PFSK-1 (cell line): ENCODE data around the gene DUS1L.

ENCODE experiments used
- FOXP2 ChIP-seq: optimal IDR thresholded peaks from 2 replicates; pipeline ENCODE3; 2011; ENCODE audit warnings: borderline replicate concordance, control low read depth, inconsistent platforms; ENCODE audit not compliant: insufficient read depth; ENCODE audit errors: extremely low read length, extremely low read depth
- POLR2AphosphoS5 ChIP-seq: IDR thresholded peaks from 2 replicates; pipeline ENCODE4 v1.6.1; 2012; ENCODE audit warnings: low read depth, mild to moderate bottlenecking, control low read depth, low read length, moderate library complexity
- SIN3A ChIP-seq: IDR thresholded peaks from 2 replicates; pipeline ENCODE4 v1.6.1; 2012; ENCODE audit warnings: mild to moderate bottlenecking, low read length, moderate library complexity, borderline replicate concordance; ENCODE audit not compliant: insufficient read depth
- TAF1 ChIP-seq: IDR thresholded peaks from 2 replicates; pipeline ENCODE4 v1.6.1; 2012; ENCODE audit warnings: low read length, control low read depth, borderline replicate concordance; ENCODE audit not compliant: insufficient read depth
- TF ChIP-seq, protein P1 (sequence below), 2 experiments: IDR thresholded peaks; 2 replicates each; pipeline versions ENCODE4 v1.6.1 to v1.8.0; 2011 to 2012; ENCODE audit warnings: low read depth in 2 of 2, low read length in 2 of 2, control low read depth in 1 of 2, inconsistent platforms in 1 of 2, mild to moderate bottlenecking in 1 of 2, moderate library complexity in 1 of 2; ENCODE audit not compliant: insufficient read depth in 1 of 2

Gene DUS1L

GRCh38 chr17:82051776-82052637, 13.6 kb downstream of the DUS1L start, which contains the start of the genes GPS1 and RFNG:
GPS1 (plus strand) TSS chr17:82051898; CDS start chr17:82051932, 34 bp downstream.
RFNG (minus strand) TSS chr17:82051811; CDS start chr17:82051766, 45 bp downstream.
- no peak; the same call in 1 of the 2 replicates for TF ChIP-seq POLR2AphosphoS5
- no peak for TF ChIP-seq SIN3A
- TF ChIP-seq FOXP2 = no peak
- TF ChIP-seq TAF1 = 0 out of 2 replicates have a peak, but pooled peaks have one; percentile 30
- TF ChIP-seq, protein P1, sequence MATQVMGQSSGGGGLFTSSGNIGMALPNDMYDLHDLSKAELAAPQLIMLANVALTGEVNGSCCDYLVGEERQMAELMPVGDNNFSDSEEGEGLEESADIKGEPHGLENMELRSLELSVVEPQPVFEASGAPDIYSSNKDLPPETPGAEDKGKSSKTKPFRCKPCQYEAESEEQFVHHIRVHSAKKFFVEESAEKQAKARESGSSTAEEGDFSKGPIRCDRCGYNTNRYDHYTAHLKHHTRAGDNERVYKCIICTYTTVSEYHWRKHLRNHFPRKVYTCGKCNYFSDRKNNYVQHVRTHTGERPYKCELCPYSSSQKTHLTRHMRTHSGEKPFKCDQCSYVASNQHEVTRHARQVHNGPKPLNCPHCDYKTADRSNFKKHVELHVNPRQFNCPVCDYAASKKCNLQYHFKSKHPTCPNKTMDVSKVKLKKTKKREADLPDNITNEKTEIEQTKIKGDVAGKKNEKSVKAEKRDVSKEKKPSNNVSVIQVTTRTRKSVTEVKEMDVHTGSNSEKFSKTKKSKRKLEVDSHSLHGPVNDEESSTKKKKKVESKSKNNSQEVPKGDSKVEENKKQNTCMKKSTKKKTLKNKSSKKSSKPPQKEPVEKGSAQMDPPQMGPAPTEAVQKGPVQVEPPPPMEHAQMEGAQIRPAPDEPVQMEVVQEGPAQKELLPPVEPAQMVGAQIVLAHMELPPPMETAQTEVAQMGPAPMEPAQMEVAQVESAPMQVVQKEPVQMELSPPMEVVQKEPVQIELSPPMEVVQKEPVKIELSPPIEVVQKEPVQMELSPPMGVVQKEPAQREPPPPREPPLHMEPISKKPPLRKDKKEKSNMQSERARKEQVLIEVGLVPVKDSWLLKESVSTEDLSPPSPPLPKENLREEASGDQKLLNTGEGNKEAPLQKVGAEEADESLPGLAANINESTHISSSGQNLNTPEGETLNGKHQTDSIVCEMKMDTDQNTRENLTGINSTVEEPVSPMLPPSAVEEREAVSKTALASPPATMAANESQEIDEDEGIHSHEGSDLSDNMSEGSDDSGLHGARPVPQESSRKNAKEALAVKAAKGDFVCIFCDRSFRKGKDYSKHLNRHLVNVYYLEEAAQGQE (IDR thresholded peaks at IDR 0.05; ENCODE audit: insufficient read depth in 1 of 2, low read depth in 2 of 2, low read length in 2 of 2) = peak in 1 of 2 experiments; percentile 21; a peak in 1 of 4 replicates

DNA sequence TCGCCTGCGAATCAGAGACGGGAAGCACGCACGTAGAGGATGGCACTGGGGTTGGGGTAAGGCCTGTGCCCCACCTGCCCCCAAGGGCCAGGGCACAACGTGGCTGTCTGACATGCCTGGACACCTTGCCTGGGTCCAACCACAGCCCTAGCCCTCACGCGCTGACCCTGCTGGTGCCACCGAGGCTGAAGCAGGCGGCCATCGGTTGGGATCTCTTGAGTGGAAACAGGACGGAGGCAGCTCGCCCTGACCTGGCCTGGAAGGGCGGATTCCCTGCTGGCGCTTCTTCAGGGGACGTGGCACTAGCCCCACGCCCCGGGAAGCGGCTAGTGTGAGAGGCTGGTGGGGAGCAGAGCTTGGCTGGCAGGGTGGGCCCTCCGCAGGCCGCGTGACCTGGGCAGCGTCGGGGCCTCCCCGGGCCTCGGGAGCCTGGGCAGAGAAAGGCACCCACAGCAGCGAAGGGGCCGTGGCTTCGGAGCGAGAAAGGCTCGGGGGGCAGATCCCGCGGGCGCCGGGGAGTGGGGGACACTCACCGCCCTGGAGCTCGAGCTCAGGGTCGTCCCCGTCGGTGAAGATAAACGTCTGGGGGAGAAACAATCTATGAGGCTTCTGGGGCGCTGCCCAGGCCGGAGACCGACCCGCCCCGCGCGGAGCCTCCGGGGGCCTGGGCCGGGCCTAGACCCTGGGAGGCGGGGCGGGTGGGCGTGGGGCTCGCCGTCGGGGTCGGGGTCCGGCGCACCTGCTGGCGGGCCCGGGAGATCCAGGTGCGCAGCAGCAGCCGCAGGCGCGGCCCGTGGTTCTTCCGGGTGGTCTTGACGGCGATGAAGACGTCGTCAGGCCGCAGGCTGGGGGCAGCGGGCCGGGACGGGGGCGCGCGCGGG, 14.6 kb downstream of the DUS1L start:
- TF ChIP-seq SIN3A = no peak
- TF ChIP-seq TAF1 = no peak
- TF ChIP-seq FOXP2 = no peak
- TF ChIP-seq POLR2AphosphoS5 = no peak
- TF ChIP-seq, protein P1 (IDR thresholded peaks at IDR 0.05; ENCODE audit: insufficient read depth in 1 of 2, low read depth in 2 of 2, low read length in 2 of 2) = no peak

DNA sequence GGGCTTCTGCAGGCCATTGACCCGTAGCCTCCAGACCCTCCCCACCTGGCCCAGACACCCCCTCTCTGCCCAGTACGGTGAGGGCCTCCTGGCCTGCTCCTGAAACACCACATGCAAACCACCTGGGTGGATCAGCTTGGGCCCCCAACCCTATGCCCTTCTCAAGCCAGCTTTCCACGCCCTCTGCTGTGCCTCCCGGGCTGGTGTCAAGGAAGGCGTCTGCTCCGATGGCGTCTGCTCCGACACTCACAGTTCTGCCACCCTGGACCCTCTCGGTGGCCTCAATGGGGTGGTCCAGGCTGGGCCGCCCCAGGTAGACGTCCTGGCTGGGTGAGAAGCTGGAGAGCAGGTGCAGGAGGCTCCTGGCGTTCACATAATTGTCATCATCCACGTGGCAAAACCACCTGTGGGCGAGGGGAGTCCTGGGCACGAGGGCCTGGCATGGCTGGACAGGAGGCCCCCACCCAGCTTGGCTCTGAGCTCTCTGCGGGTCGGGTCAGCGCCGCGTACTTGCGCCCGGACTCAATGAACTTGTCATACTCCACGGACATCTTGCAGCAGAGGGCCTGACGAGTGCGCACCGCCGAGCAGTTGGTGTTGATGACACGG, 15.3 kb downstream of the DUS1L start:
- TF ChIP-seq TAF1 = no peak
- TF ChIP-seq SIN3A = no peak
- TF ChIP-seq, protein P1 (IDR thresholded peaks at IDR 0.05; ENCODE audit: insufficient read depth in 1 of 2, low read depth in 2 of 2, low read length in 2 of 2) = no peak
- no peak for TF ChIP-seq POLR2AphosphoS5
- no peak for TF ChIP-seq FOXP2

- TF ChIP-seq POLR2AphosphoS5 = no peak
- no peak for TF ChIP-seq TAF1
- TF ChIP-seq, protein P1 (IDR thresholded peaks at IDR 0.05; ENCODE audit: insufficient read depth in 1 of 2, low read depth in 2 of 2, low read length in 2 of 2) = no peak
- TF ChIP-seq SIN3A = no peak
Observed at GRCh38 chr17:82049521-82049971, 16.1 kb downstream of the DUS1L start.
